H9 (cell line): Measurements from ENCODE around the gene C11orf65. TPM values are rescaled to one million over a fixed set of nuclear protein-coding genes. Genes with fewer than 3 reads are reported as not detected.

Experiments used
- DNase-seq: peaks from one replicate; pipeline ENCODE4 v3.0.0-alpha.2; 2017
- H2AFZ ChIP-seq: one replicate; pipeline ENCODE4 v1.6.1; 2013; ENCODE audit warnings: mild to moderate bottlenecking, low read length, control low read depth, moderate library complexity
- H2AK5ac ChIP-seq: 2 replicates; pipeline ENCODE4 v1.6.1; 2013; ENCODE audit warnings: low read length, control low read depth, mixed read lengths; ENCODE audit not compliant: insufficient read length
- H2BK120ac ChIP-seq: one replicate; pipeline ENCODE4 v1.6.1; 2013; ENCODE audit warnings: low read depth, mild to moderate bottlenecking, low read length, control low read depth, inconsistent platforms; ENCODE audit not compliant: poor library complexity, severe bottlenecking
- H2BK12ac ChIP-seq: 2 replicates; pipeline ENCODE4 v1.6.1; 2013; ENCODE audit warnings: low read length, control low read depth, mixed read lengths, low read depth; ENCODE audit not compliant: insufficient read length
- H2BK15ac ChIP-seq: 2 replicates; pipeline ENCODE4 v1.6.1; 2013; ENCODE audit warnings: low read depth, low read length, control low read depth
- H2BK20ac ChIP-seq: one replicate; pipeline ENCODE4 v1.6.1; 2013; ENCODE audit warnings: low read depth, mild to moderate bottlenecking, low read length, control low read depth, inconsistent platforms; ENCODE audit not compliant: poor library complexity, severe bottlenecking
- H2BK5ac ChIP-seq: 2 replicates; pipeline ENCODE4 v1.6.1; 2013; ENCODE audit warnings: low read length, control low read depth, mixed read lengths; ENCODE audit not compliant: insufficient read length
- H3K14ac ChIP-seq: 2 replicates; pipeline ENCODE4 v1.6.1; 2013; ENCODE audit warnings: low read length, control low read depth; ENCODE audit not compliant: insufficient read depth
- H3K18ac ChIP-seq: 2 replicates; pipeline ENCODE4 v1.6.1; 2013; ENCODE audit warnings: low read depth, mild to moderate bottlenecking, mixed read lengths, low read length, control low read depth; ENCODE audit not compliant: insufficient read length
- H3K23ac ChIP-seq: 2 replicates; pipeline ENCODE4 v1.6.1; 2013; ENCODE audit warnings: low read length, control low read depth, mixed read lengths, low read depth; ENCODE audit not compliant: insufficient read length
- H3K23me2 ChIP-seq: 2 replicates; pipeline ENCODE4 v1.6.1; 2013; ENCODE audit warnings: low read depth, mild to moderate bottlenecking, mixed read lengths, low read length, control low read depth; ENCODE audit not compliant: insufficient read length, poor library complexity, severe bottlenecking
- H3K27ac ChIP-seq: 2 replicates; pipeline ENCODE4 v1.5.1; 2013; ENCODE audit warnings: low read length, control low read depth, mixed read lengths, low read depth; ENCODE audit not compliant: insufficient read length
- H3K27me3 ChIP-seq: 2 replicates; pipeline ENCODE4 v1.6.1; 2013; ENCODE audit warnings: low read length, control low read depth, inconsistent platforms; ENCODE audit not compliant: insufficient read depth
- H3K4ac ChIP-seq: 2 replicates; pipeline ENCODE4 v1.6.1; 2013; ENCODE audit warnings: low read depth, mild to moderate bottlenecking, control low read depth, inconsistent platforms, low read length, moderate library complexity
- H3K4me1 ChIP-seq: 2 replicates; pipeline ENCODE4 v1.6.1; 2013; ENCODE audit warnings: low read length, control low read depth, inconsistent platforms; ENCODE audit not compliant: insufficient read depth
- H3K4me2 ChIP-seq: 2 replicates; pipeline ENCODE4 v1.6.1; 2013; ENCODE audit warnings: low read length, control low read depth, mixed read lengths; ENCODE audit not compliant: insufficient read length, insufficient read depth
- H3K56ac ChIP-seq: 2 replicates; pipeline ENCODE4 v1.6.1; 2013; ENCODE audit warnings: low read depth, mild to moderate bottlenecking, mixed read lengths, low read length, control low read depth; ENCODE audit not compliant: insufficient read length
- H3K79me1 ChIP-seq: 2 replicates; pipeline ENCODE4 v1.6.1; 2013; ENCODE audit warnings: low read depth, mild to moderate bottlenecking, moderate library complexity, low read length, control low read depth, inconsistent platforms; ENCODE audit not compliant: insufficient read depth, poor library complexity, severe bottlenecking
- H3K79me2 ChIP-seq: 2 replicates; pipeline ENCODE4 v1.6.1; 2013; ENCODE audit warnings: low read length, control low read depth, inconsistent platforms; ENCODE audit not compliant: insufficient read depth
- H3K9ac ChIP-seq: 2 replicates; pipeline ENCODE4 v1.6.1; 2013; ENCODE audit warnings: low read length, control low read depth, mixed read lengths; ENCODE audit not compliant: insufficient read length; ENCODE audit errors: extremely low read depth
- H3K9me3 ChIP-seq: one replicate; pipeline ENCODE4 v1.6.1; 2013; ENCODE audit warnings: low read depth, low read length, inconsistent platforms; ENCODE audit not compliant: control insufficient read depth
- H3T11ph ChIP-seq: one replicate; pipeline ENCODE4 v1.6.1; 2013; ENCODE audit warnings: mild to moderate bottlenecking, low read length, control low read depth, inconsistent platforms
- H4K20me1 ChIP-seq: one replicate; pipeline ENCODE4 v1.6.1; 2013; ENCODE audit not compliant: control insufficient read depth, insufficient read length, insufficient read depth
- H4K5ac ChIP-seq: 2 replicates; pipeline ENCODE4 v1.6.1; 2013; ENCODE audit warnings: low read depth, mild to moderate bottlenecking, mixed read lengths, low read length, control low read depth; ENCODE audit not compliant: insufficient read length
- H4K8ac ChIP-seq: replicated peaks from 2 replicates; pipeline ENCODE4 v1.6.1; 2013; ENCODE audit warnings: low read length, control low read depth, mixed read lengths, low read depth; ENCODE audit not compliant: insufficient read length
- H4K91ac ChIP-seq: 2 replicates; pipeline ENCODE4 v1.6.1; 2013; ENCODE audit warnings: low read depth, mild to moderate bottlenecking, moderate library complexity, mixed read lengths, low read length, control low read depth; ENCODE audit not compliant: insufficient read length
- H3K27ac Mint-ChIP-seq, 3 experiments: 2 replicates in 2 of 3; 3 replicates in 1 of 3; pipeline ENCODE4 v1.8.0; 2020 to 2021; ENCODE audit warnings: mixed read lengths in 3 of 3, mild to moderate bottlenecking in 1 of 3, moderate library complexity in 1 of 3
- H3K27me3 Mint-ChIP-seq: 2 replicates; pipeline ENCODE4 v1.8.0; 2021; ENCODE audit warnings: low read depth, mild to moderate bottlenecking, moderate library complexity, mixed read lengths
- H3K36me3 Mint-ChIP-seq, 3 experiments: 2 replicates in 2 of 3; 3 replicates in 1 of 3; pipeline ENCODE4 v1.8.0; 2020 to 2021; ENCODE audit warnings: low read depth in 3 of 3, mixed read lengths in 3 of 3; ENCODE audit not compliant: insufficient read depth in 1 of 3
- H3K4me1 Mint-ChIP-seq, 2 experiments: 2 replicates each; pipeline ENCODE4 v1.8.0; 2020; ENCODE audit warnings: mixed read lengths in 2 of 2
- H3K4me3 Mint-ChIP-seq, 2 experiments: 2 replicates in 1 of 2; 3 replicates in 1 of 2; pipeline ENCODE4 v1.8.0; 2020 to 2021; ENCODE audit warnings: mild to moderate bottlenecking in 2 of 2, mixed read lengths in 2 of 2, moderate library complexity in 1 of 2
- H3K9me3 Mint-ChIP-seq, 2 experiments: 2 replicates in 1 of 2; 3 replicates in 1 of 2; pipeline ENCODE4 v1.8.0; 2020; ENCODE audit warnings: mild to moderate bottlenecking in 2 of 2, mixed read lengths in 2 of 2, moderate library complexity in 1 of 2
- total RNA-seq: library from RNA; stranded (reverse); gene quantifications from 2 replicates; pipeline ENCODE4 v1.2.1, GENCODE V29; 2021
- TF ChIP-seq, protein P1 (sequence below): fragments of 200-600 bp; sonication (generic); conservative IDR thresholded peaks from 3 replicates; pipeline ENCODE4 v1.8.0; 2021; ENCODE audit warnings: antibody characterized with exemption, mild to moderate bottlenecking

C11orf65 gene
- total RNA-seq, 1 experiment from 2014 or later = 0.55 TPM

DNA sequence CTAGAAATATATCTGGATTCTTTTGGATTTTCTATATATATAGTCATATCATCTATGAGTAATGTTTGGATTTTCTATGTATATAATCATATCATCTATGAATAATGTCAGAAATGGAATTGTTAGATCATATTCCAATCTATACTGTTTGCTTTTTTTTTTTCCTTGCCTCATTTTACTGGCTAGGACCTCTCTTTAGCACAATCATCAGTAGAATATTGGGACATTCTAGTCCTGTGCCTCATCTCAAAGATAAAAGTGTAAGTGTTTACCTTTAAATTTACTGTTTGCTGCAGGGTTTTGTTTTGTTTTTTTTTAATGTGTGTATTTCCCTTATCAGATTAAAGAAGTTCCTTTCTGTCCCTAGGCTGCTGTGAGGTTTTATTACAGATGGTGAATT is 97.0 kb downstream of the C11orf65 start:
- Histone ChIP-seq H2BK5ac (no peak overlapping the region), H3K9ac (no peak overlapping the region), H2AK5ac (no peak overlapping the region), H3K79me1 (no peaks in the 10 kb centered on the region), H4K8ac (no peak overlapping the region), H3K4me1 (no peaks in the 10 kb centered on the region), H3K9me3 (no peaks in the 10 kb centered on the region), H3K27ac (no peak overlapping the region), H3K56ac (no peak overlapping the region), H3K23me2 (no peaks in the 10 kb centered on the region), H3K4me2 (no peak overlapping the region), H3T11ph (no peak overlapping the region), H3K14ac (no peak overlapping the region), H4K91ac (no peak overlapping the region), H2BK12ac (no peak overlapping the region), H3K79me2 (no peaks in the 10 kb centered on the region), H3K23ac (no peak overlapping the region), H2BK20ac (no peak overlapping the region), H3K4ac (no peak overlapping the region), H4K5ac (no peak overlapping the region), H3K18ac (no peak overlapping the region), H3K27me3 (no peaks in the 10 kb centered on the region), H4K20me1 (no peaks in the 10 kb centered on the region), H2BK15ac (no peak overlapping the region), H2BK120ac (no peak overlapping the region), H2AFZ (no peak overlapping the region)
- Mint-ChIP-seq H3K4me1 (no peaks in the 10 kb centered on the region), H3K4me3 (no peak overlapping the region), H3K27ac (0 out of 7 replicates have a peak overlapping the region, but pooled peaks of 1 of the 3 experiments have one; percentile 14), H3K27me3 (peaks cover 1% of the 10 kb centered on the region; the same call in 1 of the 2 replicates), H3K9me3 (peaks cover 9 to 17% of the 10 kb centered on the region in 2 experiments), H3K36me3 (peaks cover 12 to 34% (median 29%) of the 10 kb centered on the region in 3 experiments)
- DNase-seq = no peak
- TF ChIP-seq, protein P1, sequence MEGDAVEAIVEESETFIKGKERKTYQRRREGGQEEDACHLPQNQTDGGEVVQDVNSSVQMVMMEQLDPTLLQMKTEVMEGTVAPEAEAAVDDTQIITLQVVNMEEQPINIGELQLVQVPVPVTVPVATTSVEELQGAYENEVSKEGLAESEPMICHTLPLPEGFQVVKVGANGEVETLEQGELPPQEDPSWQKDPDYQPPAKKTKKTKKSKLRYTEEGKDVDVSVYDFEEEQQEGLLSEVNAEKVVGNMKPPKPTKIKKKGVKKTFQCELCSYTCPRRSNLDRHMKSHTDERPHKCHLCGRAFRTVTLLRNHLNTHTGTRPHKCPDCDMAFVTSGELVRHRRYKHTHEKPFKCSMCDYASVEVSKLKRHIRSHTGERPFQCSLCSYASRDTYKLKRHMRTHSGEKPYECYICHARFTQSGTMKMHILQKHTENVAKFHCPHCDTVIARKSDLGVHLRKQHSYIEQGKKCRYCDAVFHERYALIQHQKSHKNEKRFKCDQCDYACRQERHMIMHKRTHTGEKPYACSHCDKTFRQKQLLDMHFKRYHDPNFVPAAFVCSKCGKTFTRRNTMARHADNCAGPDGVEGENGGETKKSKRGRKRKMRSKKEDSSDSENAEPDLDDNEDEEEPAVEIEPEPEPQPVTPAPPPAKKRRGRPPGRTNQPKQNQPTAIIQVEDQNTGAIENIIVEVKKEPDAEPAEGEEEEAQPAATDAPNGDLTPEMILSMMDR = no peak
